Adrenal gland (tissue), 19 donors: ENCODE measurements around the gene NEDD1. TPM values are rescaled to one million over a fixed set of nuclear protein-coding genes. Genes with fewer than 3 reads are reported as not detected.
A peak's percentile ranks its signal among the peaks of the same experiment; 100 is the strongest.

Experiments
- DNase-seq, 7 donors: peaks; one replicate each; pipeline ENCODE4 v3.0.0-alpha.2; 2019 to 2020
- H3K27ac ChIP-seq, 5 donors: fragments of 200-600 bp; sonication (generic) in 4 of 5; 1 replicate in 3 of 5; 2 replicates in 2 of 5; pipeline versions ENCODE4 v1.5.1 to v1.8.0; 2016 to 2020; ENCODE audit warnings: mild to moderate bottlenecking in 1 of 5
- H3K27me3 ChIP-seq: fragments of 200-600 bp; 2 replicates; pipeline ENCODE4 v1.8.0; 2021
- H3K36me3 ChIP-seq, 2 donors: fragments of 200-600 bp; replicated peaks in 1 of 2; 1 replicate in 1 of 2; 2 replicates in 1 of 2; pipeline versions ENCODE4 v1.5.1 to v1.8.0; 2018 to 2022
- H3K4me1 ChIP-seq, 2 donors: fragments of 200-600 bp; replicated peaks in 1 of 2; 1 replicate in 1 of 2; 2 replicates in 1 of 2; pipeline versions ENCODE4 v1.5.1 to v1.8.0; 2018 to 2021
- H3K4me3 ChIP-seq, 4 donors: fragments of 200-600 bp; sonication (generic) in 3 of 4; one replicate each; pipeline ENCODE4 v1.5.1; 2016 to 2018
- H3K9me3 ChIP-seq, 3 donors: fragments of 200-600 bp; sonication (generic) in 1 of 3; replicated peaks in 1 of 3; 1 replicate in 2 of 3; 2 replicates in 1 of 3; pipeline versions ENCODE4 v1.5.1 to v1.8.0; 2016 to 2021
- POLR2A ChIP-seq, 2 donors: fragments of 450-650 bp; IDR thresholded peaks; one replicate each; pipeline ENCODE4 v1.6.1; 2017; ENCODE audit warnings: antibody characterized with exemption in 2 of 2, mild to moderate bottlenecking in 2 of 2, moderate library complexity in 1 of 2
- WGBS, 4 donors: extraction: QIAGEN DNeasy Blood & Tissue Kit in 2 of 4; methylation state at CpG; one replicate each; pipeline versions ENCODE4 v1.1.5 to v1.1.7; 2013 to 2017; 5-methylcytosine and 5-hydroxymethylcytosine counted together
- intact Hi-C, 2 donors: fragments of 100-400 bp; cut with DNase I; formaldehyde crosslinking; loops; one replicate each; pipeline versions ENCODE4 v1.14.1 to v1.15.0; 2022 to 2023
- long read RNA-seq, 10 donors: library from polyadenylated mRNA in 3 of 10; unstranded in 2 of 10; stranded (forward) in 1 of 10; transcript quantifications; one replicate each; pipeline ENCODE4 v2.0.0 and lab custom pipeline, GENCODE V29; 2021 to 2026
- polyA plus RNA-seq, 3 donors: library from polyadenylated mRNA; stranded (reverse); fragments of 200-250 nt in 2 of 3; fragments of 350-450 nt in 1 of 3; fragmentation: Illumina TruSeq in 1 of 3; extraction: RNeasy Lipid Tissue Mini Kit (QIAGEN cat#74804) in 1 of 3; gene quantifications; one replicate each; pipeline ENCODE4 v1.2.3, GENCODE V29; 2013 to 2014
- total RNA-seq, 9 donors: library from RNA; depleted of rRNA in 4 of 9; stranded (reverse); fragments of >200 nt in 4 of 9; fragments of 120-200 nt in 1 of 9; fragmentation: NEBNext Ultra II Directional in 1 of 9; extraction: Animal tissue kit (Norgen Biotek cat#: 25700) in 1 of 9; gene quantifications; one replicate each; pipeline versions ENCODE4 v1.1.0 to v1.2.4, GENCODE V29; 2013 to 2023
- TF ChIP-seq, protein P1 (sequence below), 6 experiments: fragments of 450-650 bp in 4 of 6; fragments of 200-600 bp in 2 of 6; sonication (generic) in 1 of 6; IDR thresholded peaks; 1 replicate in 5 of 6; 2 replicates in 1 of 6; pipeline versions ENCODE4 v1.5.1 to v1.8.0; 2016 to 2021; ENCODE audit warnings: antibody characterized with exemption in 6 of 6, mild to moderate bottlenecking in 2 of 6, moderate library complexity in 1 of 6
- donor health status: healthy with polysubstance abuse.
- donor health status: Bipolar disorder and iron deficiency.
- donor health status: DM: yes; HTN: yes; CAD: no.
- donor health status: DM: no; HTN: no; CAD: no.
- donor health status: DM: no; HTN: no; CAD: no.
- donor health status: DM: yes; HTN: yes; CAD: no.

NEDD1 gene, protein sequence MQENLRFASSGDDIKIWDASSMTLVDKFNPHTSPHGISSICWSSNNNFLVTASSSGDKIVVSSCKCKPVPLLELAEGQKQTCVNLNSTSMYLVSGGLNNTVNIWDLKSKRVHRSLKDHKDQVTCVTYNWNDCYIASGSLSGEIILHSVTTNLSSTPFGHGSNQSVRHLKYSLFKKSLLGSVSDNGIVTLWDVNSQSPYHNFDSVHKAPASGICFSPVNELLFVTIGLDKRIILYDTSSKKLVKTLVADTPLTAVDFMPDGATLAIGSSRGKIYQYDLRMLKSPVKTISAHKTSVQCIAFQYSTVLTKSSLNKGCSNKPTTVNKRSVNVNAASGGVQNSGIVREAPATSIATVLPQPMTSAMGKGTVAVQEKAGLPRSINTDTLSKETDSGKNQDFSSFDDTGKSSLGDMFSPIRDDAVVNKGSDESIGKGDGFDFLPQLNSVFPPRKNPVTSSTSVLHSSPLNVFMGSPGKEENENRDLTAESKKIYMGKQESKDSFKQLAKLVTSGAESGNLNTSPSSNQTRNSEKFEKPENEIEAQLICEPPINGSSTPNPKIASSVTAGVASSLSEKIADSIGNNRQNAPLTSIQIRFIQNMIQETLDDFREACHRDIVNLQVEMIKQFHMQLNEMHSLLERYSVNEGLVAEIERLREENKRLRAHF
- total RNA-seq, result 10 to 100 TPM in 7 of 9 donors, 1 to 10 TPM in 2; 8.5 to 17.6 (median 12.1) TPM
- 10 to 100 TPM in 1 of 3 donors, 1 to 10 TPM in 2; 3.5 to 10.9 (median 4.4) TPM for polyA plus RNA-seq
- long read RNA-seq, donor 1, result 0 reads
- long read RNA-seq, donor 2, result 0 reads
- long read RNA-seq, donor 3, result 0 reads
- long read RNA-seq, donor 4, full-length matches to known transcripts, result 1 of 3 reads
- long read RNA-seq, donor 4, partial matches to known transcripts, result 1 of 3 reads
- long read RNA-seq, donor 4, other reads (novel, unspliced or antisense), result 1 of 3 reads
- long read RNA-seq, donor 5, full-length matches to known transcripts, result 14 of 24 reads
- long read RNA-seq, donor 5, partial matches to known transcripts, result 2 of 24 reads
- long read RNA-seq, donor 5, other reads (novel, unspliced or antisense), result 8 of 24 reads
- long read RNA-seq, donor 6, partial matches to known transcripts, result 1 of 4 reads
- long read RNA-seq, donor 6, other reads (novel, unspliced or antisense), result 1 of 4 reads
- long read RNA-seq, donor 7, result 0 reads
- long read RNA-seq, donor 8, partial matches to known transcripts, result 0 of 1 reads
- long read RNA-seq, donor 8, other reads (novel, unspliced or antisense), result 0 of 1 reads
- long read RNA-seq, donor 9, full-length matches to known transcripts, result 1 of 1 reads
- long read RNA-seq, donor 9, partial matches to known transcripts, result 0 of 1 reads
- long read RNA-seq, donor 9, other reads (novel, unspliced or antisense), result 0 of 1 reads
- long read RNA-seq, donor 10, full-length matches to known transcripts, result 1 of 1 reads
- long read RNA-seq, donor 10, partial matches to known transcripts, result 0 of 1 reads
- long read RNA-seq, donor 10, other reads (novel, unspliced or antisense), result 0 of 1 reads

DNA sequence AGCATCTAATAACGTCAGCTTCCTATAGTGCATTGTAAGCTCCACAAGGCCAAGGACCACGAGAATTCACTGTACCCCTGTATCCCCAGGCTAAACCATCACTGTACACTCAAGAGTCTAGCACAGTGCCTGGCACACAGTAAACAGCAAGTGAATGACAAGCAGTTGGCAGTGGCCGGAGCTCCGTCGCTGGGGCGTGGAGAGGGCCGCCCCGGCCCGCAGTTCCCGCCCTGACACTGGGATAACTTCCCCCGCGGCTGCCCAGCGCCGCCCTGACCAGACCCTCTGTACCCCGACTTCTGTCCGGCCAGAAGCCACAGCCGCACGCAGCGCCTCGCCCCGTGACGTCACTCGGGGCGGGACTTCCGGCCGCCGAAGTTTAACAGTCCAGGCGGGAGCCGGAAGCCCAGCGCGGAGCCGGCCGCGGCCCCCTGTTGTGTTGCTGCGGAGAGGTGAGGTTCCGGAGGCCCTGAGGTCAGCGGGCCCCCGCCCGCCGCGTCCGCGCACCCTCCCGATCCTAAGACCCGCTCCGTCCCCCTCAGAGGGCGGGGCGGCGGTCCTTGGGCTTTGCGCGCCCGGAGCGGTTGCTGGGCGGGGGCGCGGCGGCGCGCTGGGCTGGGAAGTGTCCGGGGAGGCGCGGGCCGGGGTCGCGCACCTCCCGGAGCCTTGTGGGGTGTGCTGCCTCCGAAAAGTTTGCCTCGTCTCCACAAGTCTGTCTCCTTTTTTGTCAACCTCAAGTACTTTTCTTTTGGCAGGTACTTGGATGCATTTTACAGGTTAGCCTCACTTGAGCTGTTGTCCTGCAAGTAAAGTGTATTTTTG is at the start of gene NEDD1:
Gene NEDD1 (plus strand): TSS at position 409 of the 822 bp plus-strand sequence. CDS start 2,503 bp downstream, outside the sequence.
- Histone ChIP-seq H3K27ac (peak within 1 kb of the TSS in 4 of 5 donors; percentile 67 to 86 (median 80)), H3K9me3 (no peaks in the 10 kb centered on the region), H3K4me1 (peaks cover 4 to 15% of the 10 kb centered on the region in 2 donors), H3K36me3 (no peaks in the 10 kb centered on the region), H3K4me3 (peak within 1 kb of the TSS; percentile 94 to 97 (median 95)), H3K27me3 (no peaks in the 10 kb centered on the region)
- peak; percentile 76 to 86 (median 83) for DNase-seq
- 0 to 1% (median 0%) methylated on average over 19 to 68 of the region's 68 CpGs for WGBS, 4 donors
- TF ChIP-seq, protein P1, sequence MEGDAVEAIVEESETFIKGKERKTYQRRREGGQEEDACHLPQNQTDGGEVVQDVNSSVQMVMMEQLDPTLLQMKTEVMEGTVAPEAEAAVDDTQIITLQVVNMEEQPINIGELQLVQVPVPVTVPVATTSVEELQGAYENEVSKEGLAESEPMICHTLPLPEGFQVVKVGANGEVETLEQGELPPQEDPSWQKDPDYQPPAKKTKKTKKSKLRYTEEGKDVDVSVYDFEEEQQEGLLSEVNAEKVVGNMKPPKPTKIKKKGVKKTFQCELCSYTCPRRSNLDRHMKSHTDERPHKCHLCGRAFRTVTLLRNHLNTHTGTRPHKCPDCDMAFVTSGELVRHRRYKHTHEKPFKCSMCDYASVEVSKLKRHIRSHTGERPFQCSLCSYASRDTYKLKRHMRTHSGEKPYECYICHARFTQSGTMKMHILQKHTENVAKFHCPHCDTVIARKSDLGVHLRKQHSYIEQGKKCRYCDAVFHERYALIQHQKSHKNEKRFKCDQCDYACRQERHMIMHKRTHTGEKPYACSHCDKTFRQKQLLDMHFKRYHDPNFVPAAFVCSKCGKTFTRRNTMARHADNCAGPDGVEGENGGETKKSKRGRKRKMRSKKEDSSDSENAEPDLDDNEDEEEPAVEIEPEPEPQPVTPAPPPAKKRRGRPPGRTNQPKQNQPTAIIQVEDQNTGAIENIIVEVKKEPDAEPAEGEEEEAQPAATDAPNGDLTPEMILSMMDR (IDR thresholded peaks at IDR 0.05), result no peak
- peak in 1 of 2 donors; percentile 57 for TF ChIP-seq POLR2A (IDR thresholded peaks at IDR 0.05)
- intact Hi-C loops, result no loop called here

DNA sequence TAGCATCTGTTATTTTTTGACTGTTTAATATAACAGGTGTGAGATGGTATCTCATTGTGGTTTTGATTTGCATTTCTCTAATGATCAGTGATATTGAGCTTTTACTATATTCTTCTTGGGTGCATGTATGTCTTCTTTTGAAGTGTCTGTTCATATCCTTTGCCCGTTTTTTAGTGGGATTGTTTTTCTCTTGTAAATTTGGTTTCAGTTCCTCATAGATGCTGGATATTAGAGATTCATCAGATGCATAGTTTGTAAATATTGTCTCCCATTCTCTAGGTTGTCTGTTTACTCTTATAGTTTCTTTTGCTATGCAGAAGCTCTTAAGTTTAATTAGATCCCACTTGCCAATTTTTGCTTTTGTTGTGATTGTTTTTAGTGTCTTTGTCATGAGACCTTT is 48.9 kb upstream of the NEDD1 start:
- Histone ChIP-seq H3K36me3 (no peaks in the 10 kb centered on the region), H3K9me3 (no peaks in the 10 kb centered on the region), H3K4me1 (no peaks in the 10 kb centered on the region), H3K4me3 (no peak overlapping the region), H3K27me3 (no peaks in the 10 kb centered on the region), H3K27ac (no peak overlapping the region)
- TF ChIP-seq, protein P1 (IDR thresholded peaks at IDR 0.05), result no peak
- TF ChIP-seq POLR2A (IDR thresholded peaks at IDR 0.05), result no peak
- intact Hi-C loops, result no loop called here
- 54 to 64% (median 57%) methylated on average over 1 of the region's 1 CpG for WGBS, 4 donors
- DNase-seq, result no peak

DNA sequence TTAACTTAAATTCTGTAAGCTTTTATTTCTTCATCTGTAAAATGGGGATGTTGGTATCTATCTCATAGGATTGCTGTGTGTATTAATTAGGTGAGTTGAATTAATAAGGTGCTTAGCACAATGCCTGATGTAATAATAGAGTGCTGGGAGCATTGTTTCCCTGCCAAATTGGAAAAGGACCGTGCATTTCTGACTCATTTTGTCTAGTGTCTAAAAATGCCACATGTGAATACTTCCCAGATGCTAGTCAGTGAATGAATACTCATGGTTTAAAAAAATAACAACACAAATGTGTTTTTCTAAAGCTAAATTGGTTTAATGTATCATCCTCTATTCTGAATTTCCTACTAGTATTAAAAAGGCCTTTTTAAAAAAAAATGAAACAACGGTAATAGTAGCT is 45.4 kb upstream of the NEDD1 start:
- no peaks in the 10 kb centered on the region for H3K36me3 ChIP-seq
- H3K4me1 ChIP-seq, result no peaks in the 10 kb centered on the region
- no peaks in the 10 kb centered on the region for H3K27me3 ChIP-seq
- DNase-seq, result no peak
- no peaks in the 10 kb centered on the region for H3K9me3 ChIP-seq
- 63 to 78% (median 68%) methylated on average over 2 of the region's 2 CpGs for WGBS, 4 donors
- TF ChIP-seq, protein P1 (IDR thresholded peaks at IDR 0.05), result no peak
- TF ChIP-seq POLR2A (IDR thresholded peaks at IDR 0.05), result no peak
- H3K4me3 ChIP-seq, result no peak overlapping the region
- no peak overlapping the region for H3K27ac ChIP-seq
- intact Hi-C loops, result no loop called here
